Measurements from ENCODE around the gene AKR1B1. TPM values are rescaled to one million over a fixed set of nuclear protein-coding genes. Genes with fewer than 3 reads are reported as not detected.

Gene AKR1B1
- total RNA-seq, 4 donors from 2014 or later, result 87.3 to 119 (median 95.6) TPM

- no peaks in the 10 kb centered on the region for H3K4me1 ChIP-seq
- in situ Hi-C loops (cut with MboI; ENCODE audit: low sequenced_read_pairs in 4 of 4) (no loop called here), intact Hi-C loops (cut with DNase I; ENCODE audit: low total_unique reads) (no loop called here)
- H3K9me3 ChIP-seq, result no peaks in the 10 kb centered on the region
- DNase-seq, result no peak
- no peaks in the 10 kb centered on the region for H3K36me3 ChIP-seq
- H3K27me3 ChIP-seq, result no peaks in the 10 kb centered on the region
- no peak for TF ChIP-seq POLR2A (IDR thresholded peaks at IDR 0.05)
- TF ChIP-seq CTCF (IDR thresholded peaks at IDR 0.05 in 4 of 5, conservative IDR thresholded peaks at IDR 0.05 in 1 of 5), result no peak
- no peak overlapping the region for H3K4me3 ChIP-seq
- H3K27ac ChIP-seq, result no peak overlapping the region
- no peak for ATAC-seq
Observed at GRCh38 chr7:134415700-134416099, 43.2 kb downstream of the AKR1B1 start.

- no peak overlapping the region for H3K27ac ChIP-seq
- no peak overlapping the region for H3K4me3 ChIP-seq
- DNase-seq, result no peak
- H3K36me3 ChIP-seq, result no peaks in the 10 kb centered on the region
- in situ Hi-C loops (cut with MboI; ENCODE audit: low sequenced_read_pairs in 4 of 4), result no loop called here
- TF ChIP-seq POLR2A (IDR thresholded peaks at IDR 0.05), result no peak
- TF ChIP-seq CTCF (IDR thresholded peaks at IDR 0.05 in 4 of 5, conservative IDR thresholded peaks at IDR 0.05 in 1 of 5), result no peak
- no peaks in the 10 kb centered on the region for H3K9me3 ChIP-seq
- no peaks in the 10 kb centered on the region for H3K27me3 ChIP-seq
- ATAC-seq, result no peak
- intact Hi-C loops (cut with DNase I; ENCODE audit: low total_unique reads), result no loop called here
- H3K4me1 ChIP-seq, result no peaks in the 10 kb centered on the region
Observed at GRCh38 chr7:134414109-134414508, 44.8 kb downstream of the AKR1B1 start.

- Histone ChIP-seq H3K4me3 (no peak overlapping the region), H3K9me3 (no peaks in the 10 kb centered on the region), H3K36me3 (no peaks in the 10 kb centered on the region), H3K4me1 (no peaks in the 10 kb centered on the region), H3K27me3 (no peaks in the 10 kb centered on the region), H3K27ac (no peak overlapping the region)
- intact Hi-C loops (cut with DNase I; ENCODE audit: low total_unique reads) (no loop called here), in situ Hi-C loops (cut with MboI; ENCODE audit: low sequenced_read_pairs in 4 of 4) (no loop called here)
- DNase-seq, result no peak
- no peak for TF ChIP-seq POLR2A (IDR thresholded peaks at IDR 0.05)
- TF ChIP-seq CTCF (IDR thresholded peaks at IDR 0.05 in 4 of 5, conservative IDR thresholded peaks at IDR 0.05 in 1 of 5), result no peak
- no peak for ATAC-seq
Observed at GRCh38 chr7:134407311-134407710, 51.6 kb downstream of the AKR1B1 start.

- Histone ChIP-seq H3K27me3 (no peaks in the 10 kb centered on the region), H3K27ac (no peak overlapping the region), H3K4me3 (no peak overlapping the region), H3K4me1 (no peaks in the 10 kb centered on the region), H3K9me3 (no peaks in the 10 kb centered on the region), H3K36me3 (no peaks in the 10 kb centered on the region)
- no peak for DNase-seq
- intact Hi-C loops (cut with DNase I; ENCODE audit: low total_unique reads), result no loop called here
- no peak for TF ChIP-seq POLR2A (IDR thresholded peaks at IDR 0.05)
- no peak for TF ChIP-seq CTCF (IDR thresholded peaks at IDR 0.05 in 4 of 5, conservative IDR thresholded peaks at IDR 0.05 in 1 of 5)
- no peak for ATAC-seq
- in situ Hi-C loops (cut with MboI; ENCODE audit: low sequenced_read_pairs in 4 of 4), result no loop called here
Observed at GRCh38 chr7:134406431-134406830, 52.5 kb downstream of the AKR1B1 start.

GRCh38 chr7:134405299-134405698 is 53.6 kb downstream of the AKR1B1 start:
- H3K36me3 ChIP-seq, result no peaks in the 10 kb centered on the region
- ATAC-seq (no peak), DNase-seq (no peak)
- no peaks in the 10 kb centered on the region for H3K27me3 ChIP-seq
- no peaks in the 10 kb centered on the region for H3K4me1 ChIP-seq
- no peak for TF ChIP-seq POLR2A (IDR thresholded peaks at IDR 0.05)
- no peak for TF ChIP-seq CTCF (IDR thresholded peaks at IDR 0.05 in 4 of 5, conservative IDR thresholded peaks at IDR 0.05 in 1 of 5)
- no peaks in the 10 kb centered on the region for H3K9me3 ChIP-seq
- no peak overlapping the region for H3K27ac ChIP-seq
- intact Hi-C loops (cut with DNase I; ENCODE audit: low total_unique reads), result no loop called here
- no peak overlapping the region for H3K4me3 ChIP-seq
- in situ Hi-C loops (cut with MboI; ENCODE audit: low sequenced_read_pairs in 4 of 4), result no loop called here

Data from gastrocnemius medialis (tissue), 4 donors.